ENCODE measurements around the gene GLCCI1.

Gene GLCCI1

GRCh38 chr7:8057566-8057965 lies 89.0 kb downstream of the GLCCI1 start:
- TF ChIP-seq PATZ1 (CRISPR knock-in tag; IDR thresholded peaks at IDR 0.05; ENCODE audit: borderline replicate concordance) (no peak), CREB5 (CRISPR knock-in tag; IDR thresholded peaks at IDR 0.05; ENCODE audit: low read depth) (no peak), PPARA (CRISPR knock-in tag; IDR thresholded peaks at IDR 0.05; ENCODE audit: borderline replicate concordance) (no peak), TOX (CRISPR knock-in tag; IDR thresholded peaks at IDR 0.05; ENCODE audit: borderline replicate concordance) (no peak), ZC3H10 (CRISPR knock-in tag; IDR thresholded peaks at IDR 0.05) (no peak), ZNF8 (CRISPR knock-in tag; IDR thresholded peaks at IDR 0.05) (no peak), RARB (CRISPR knock-in tag; IDR thresholded peaks at IDR 0.05) (no peak), OSR1 (CRISPR knock-in tag; IDR thresholded peaks at IDR 0.05) (no peak), ARNTL (CRISPR knock-in tag; IDR thresholded peaks at IDR 0.05; ENCODE audit: borderline replicate concordance, low read depth) (no peak), ZNF565 (CRISPR knock-in tag; conservative IDR thresholded peaks at IDR 0.05; ENCODE audit: low read depth) (no peak), ZNF70 (CRISPR knock-in tag; IDR thresholded peaks at IDR 0.05) (no peak), ZFP30 (CRISPR knock-in tag; IDR thresholded peaks at IDR 0.05) (no peak), GLIS3 (CRISPR knock-in tag; IDR thresholded peaks at IDR 0.05) (no peak), ESRRG (CRISPR knock-in tag; IDR thresholded peaks at IDR 0.05) (no peak)
- TF ChIP-seq, protein P1, sequence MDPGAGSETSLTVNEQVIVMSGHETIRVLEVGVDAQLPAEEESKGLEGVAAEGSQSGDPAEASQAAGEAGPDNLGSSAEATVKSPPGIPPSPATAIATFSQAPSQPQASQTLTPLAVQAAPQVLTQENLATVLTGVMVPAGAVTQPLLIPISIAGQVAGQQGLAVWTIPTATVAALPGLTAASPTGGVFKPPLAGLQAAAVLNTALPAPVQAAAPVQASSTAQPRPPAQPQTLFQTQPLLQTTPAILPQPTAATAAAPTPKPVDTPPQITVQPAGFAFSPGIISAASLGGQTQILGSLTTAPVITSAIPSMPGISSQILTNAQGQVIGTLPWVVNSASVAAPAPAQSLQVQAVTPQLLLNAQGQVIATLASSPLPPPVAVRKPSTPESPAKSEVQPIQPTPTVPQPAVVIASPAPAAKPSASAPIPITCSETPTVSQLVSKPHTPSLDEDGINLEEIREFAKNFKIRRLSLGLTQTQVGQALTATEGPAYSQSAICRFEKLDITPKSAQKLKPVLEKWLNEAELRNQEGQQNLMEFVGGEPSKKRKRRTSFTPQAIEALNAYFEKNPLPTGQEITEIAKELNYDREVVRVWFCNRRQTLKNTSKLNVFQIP (CRISPR knock-in tag; IDR thresholded peaks at IDR 0.05; ENCODE audit: borderline replicate concordance, low read depth) = no peak
- TF ChIP-seq, protein P2, sequence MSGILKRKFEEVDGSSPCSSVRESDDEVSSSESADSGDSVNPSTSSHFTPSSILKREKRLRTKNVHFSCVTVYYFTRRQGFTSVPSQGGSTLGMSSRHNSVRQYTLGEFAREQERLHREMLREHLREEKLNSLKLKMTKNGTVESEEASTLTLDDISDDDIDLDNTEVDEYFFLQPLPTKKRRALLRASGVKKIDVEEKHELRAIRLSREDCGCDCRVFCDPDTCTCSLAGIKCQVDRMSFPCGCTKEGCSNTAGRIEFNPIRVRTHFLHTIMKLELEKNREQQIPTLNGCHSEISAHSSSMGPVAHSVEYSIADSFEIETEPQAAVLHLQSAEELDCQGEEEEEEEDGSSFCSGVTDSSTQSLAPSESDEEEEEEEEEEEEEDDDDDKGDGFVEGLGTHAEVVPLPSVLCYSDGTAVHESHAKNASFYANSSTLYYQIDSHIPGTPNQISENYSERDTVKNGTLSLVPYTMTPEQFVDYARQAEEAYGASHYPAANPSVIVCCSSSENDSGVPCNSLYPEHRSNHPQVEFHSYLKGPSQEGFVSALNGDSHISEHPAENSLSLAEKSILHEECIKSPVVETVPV (CRISPR knock-in tag; IDR thresholded peaks at IDR 0.05) = no peak

DNA sequence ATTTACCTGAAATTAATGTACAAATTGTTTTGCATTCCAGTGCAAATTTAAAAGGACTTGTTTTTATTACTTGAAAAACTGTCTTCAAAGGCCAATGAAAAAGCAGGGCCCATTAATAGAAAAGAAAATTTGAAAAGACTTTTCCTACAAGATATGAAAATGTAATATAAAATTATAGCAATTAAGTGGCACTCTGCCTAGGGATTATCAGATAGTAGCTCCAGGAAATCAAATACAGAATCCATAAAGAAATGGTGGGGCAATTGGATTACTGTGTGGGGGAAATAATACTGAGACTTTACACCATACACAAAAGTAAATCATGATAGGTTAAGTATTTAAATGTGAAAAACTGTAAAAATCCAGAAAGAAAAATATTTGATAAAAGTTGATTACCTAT lies 89.7 kb downstream of the GLCCI1 start:
- no peak for TF ChIP-seq TCF4 (CRISPR knock-in tag; IDR thresholded peaks at IDR 0.05; ENCODE audit: borderline replicate concordance)
- TF ChIP-seq ZFP3 (CRISPR knock-in tag; IDR thresholded peaks at IDR 0.05) = no peak
- no peak for TF ChIP-seq ARNTL (CRISPR knock-in tag; IDR thresholded peaks at IDR 0.05; ENCODE audit: borderline replicate concordance, low read depth)
- no peak for TF ChIP-seq RARB (CRISPR knock-in tag; IDR thresholded peaks at IDR 0.05)
- no peak for TF ChIP-seq CREB5 (CRISPR knock-in tag; IDR thresholded peaks at IDR 0.05; ENCODE audit: low read depth)
- no peak for TF ChIP-seq ZNF8 (CRISPR knock-in tag; IDR thresholded peaks at IDR 0.05)
- TF ChIP-seq, protein P1 (CRISPR knock-in tag; IDR thresholded peaks at IDR 0.05; ENCODE audit: borderline replicate concordance, low read depth) = no peak
- TF ChIP-seq PATZ1 (CRISPR knock-in tag; IDR thresholded peaks at IDR 0.05; ENCODE audit: borderline replicate concordance) = no peak
- TF ChIP-seq GLIS3 (CRISPR knock-in tag; IDR thresholded peaks at IDR 0.05) = no peak
- TF ChIP-seq PPARA (CRISPR knock-in tag; IDR thresholded peaks at IDR 0.05; ENCODE audit: borderline replicate concordance) = no peak
- TF ChIP-seq TOX (CRISPR knock-in tag; IDR thresholded peaks at IDR 0.05; ENCODE audit: borderline replicate concordance) = no peak
- TF ChIP-seq ESRRG (CRISPR knock-in tag; IDR thresholded peaks at IDR 0.05) = no peak
- no peak for TF ChIP-seq CSDC2 (CRISPR knock-in tag; IDR thresholded peaks at IDR 0.05)
- TF ChIP-seq, protein P2 (CRISPR knock-in tag; IDR thresholded peaks at IDR 0.05) = no peak
- TF ChIP-seq ISL1 (CRISPR knock-in tag; IDR thresholded peaks at IDR 0.05) = no peak
- no peak for TF ChIP-seq TSHZ2 (CRISPR knock-in tag; IDR thresholded peaks at IDR 0.05)
- TF ChIP-seq BACH2 (CRISPR knock-in tag; IDR thresholded peaks at IDR 0.05; ENCODE audit: borderline replicate concordance) = no peak
- TF ChIP-seq SNAI2 (CRISPR knock-in tag; IDR thresholded peaks at IDR 0.05) = no peak
- TF ChIP-seq ZNF565 (CRISPR knock-in tag; conservative IDR thresholded peaks at IDR 0.05; ENCODE audit: low read depth) = no peak
- TF ChIP-seq ZC3H10 (CRISPR knock-in tag; IDR thresholded peaks at IDR 0.05) = no peak
- ATAC-seq = no peak

More at GRCh38 chr7:8057566-8057965, 89.0 kb downstream of the GLCCI1 start:
- ATAC-seq = no peak

Data from SK-N-SH treated with all-trans-retinoic acid at 6 μM for 48 hours (cell line).